GOT3 (cell line): ENCODE measurements around the gene CNRIP1.

Experiments used
- DNase-seq: peaks from one replicate; lab custom pipeline; 2025; ENCODE audit warnings: mixed read lengths; lab: John Stamatoyannopoulos, UW

The CNRIP1 gene

DNA sequence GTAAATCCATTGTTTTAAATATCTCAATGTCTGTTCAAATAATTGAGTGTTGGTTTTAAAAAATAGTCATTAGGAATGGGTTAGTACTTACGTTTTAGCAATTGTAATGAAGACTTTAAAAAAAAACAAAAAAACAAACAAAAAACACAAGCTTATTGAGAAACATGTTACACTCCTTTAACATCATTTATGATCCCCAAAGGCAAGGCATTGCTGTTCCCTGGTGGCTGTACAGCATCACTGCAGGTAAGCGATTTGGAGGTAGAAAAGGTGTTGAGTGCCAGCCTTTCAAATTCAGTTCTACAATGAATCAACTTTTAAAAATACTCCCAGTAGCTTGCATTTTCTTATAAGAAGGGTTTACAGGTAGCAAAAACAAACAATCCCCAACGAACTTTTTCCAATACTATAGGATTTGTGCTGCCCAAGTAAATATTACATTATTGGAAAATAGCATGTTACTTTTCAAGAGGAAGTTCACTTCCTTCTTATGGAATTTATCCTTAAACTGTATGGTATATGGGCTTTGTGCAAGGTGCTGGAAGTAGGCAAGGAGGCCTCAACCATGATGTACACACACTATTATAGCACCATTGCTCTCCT is 27.5 kb downstream of the CNRIP1 start:
- no peak for DNase-seq

DNA sequence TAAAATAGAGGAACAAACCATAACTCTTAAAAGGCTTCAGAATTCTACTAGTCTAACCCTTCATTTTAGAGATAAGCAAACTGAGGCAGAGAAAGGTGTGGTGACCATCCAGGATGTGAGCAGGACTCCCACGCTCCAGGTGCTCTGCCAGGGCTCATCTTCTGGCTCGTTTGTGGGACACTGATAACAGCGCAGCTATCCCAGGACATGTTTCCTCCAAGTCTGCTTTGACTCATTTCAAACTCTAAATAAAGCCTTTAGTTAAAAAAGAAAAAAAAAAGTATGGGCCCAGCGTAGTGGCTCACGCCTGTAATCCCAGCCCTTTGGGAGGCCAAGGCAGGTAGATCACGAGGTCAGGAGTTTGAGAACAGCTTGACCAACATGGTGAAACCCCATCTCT is 28.4 kb downstream of the CNRIP1 start:
- no peak for DNase-seq

DNA sequence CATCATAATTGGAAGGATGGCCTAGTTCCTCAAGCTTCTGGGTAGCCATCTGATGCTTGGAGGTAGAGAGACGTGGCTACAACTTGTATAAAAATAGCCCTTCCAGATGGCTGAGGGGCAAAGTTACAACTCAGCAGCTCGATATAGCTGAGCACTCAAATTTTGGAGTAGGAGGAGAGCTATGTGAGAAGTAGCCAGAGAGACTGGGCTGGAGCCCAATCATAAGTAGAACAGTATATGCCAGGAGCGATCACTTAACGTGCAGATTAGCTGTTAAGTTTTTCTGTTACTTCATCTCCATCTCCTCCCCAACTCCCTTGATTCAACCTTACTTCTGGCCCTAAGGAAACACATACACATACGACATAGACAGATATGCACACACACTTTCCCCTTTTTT is 28.8 kb downstream of the CNRIP1 start:
- DNase-seq: no peak

DNA sequence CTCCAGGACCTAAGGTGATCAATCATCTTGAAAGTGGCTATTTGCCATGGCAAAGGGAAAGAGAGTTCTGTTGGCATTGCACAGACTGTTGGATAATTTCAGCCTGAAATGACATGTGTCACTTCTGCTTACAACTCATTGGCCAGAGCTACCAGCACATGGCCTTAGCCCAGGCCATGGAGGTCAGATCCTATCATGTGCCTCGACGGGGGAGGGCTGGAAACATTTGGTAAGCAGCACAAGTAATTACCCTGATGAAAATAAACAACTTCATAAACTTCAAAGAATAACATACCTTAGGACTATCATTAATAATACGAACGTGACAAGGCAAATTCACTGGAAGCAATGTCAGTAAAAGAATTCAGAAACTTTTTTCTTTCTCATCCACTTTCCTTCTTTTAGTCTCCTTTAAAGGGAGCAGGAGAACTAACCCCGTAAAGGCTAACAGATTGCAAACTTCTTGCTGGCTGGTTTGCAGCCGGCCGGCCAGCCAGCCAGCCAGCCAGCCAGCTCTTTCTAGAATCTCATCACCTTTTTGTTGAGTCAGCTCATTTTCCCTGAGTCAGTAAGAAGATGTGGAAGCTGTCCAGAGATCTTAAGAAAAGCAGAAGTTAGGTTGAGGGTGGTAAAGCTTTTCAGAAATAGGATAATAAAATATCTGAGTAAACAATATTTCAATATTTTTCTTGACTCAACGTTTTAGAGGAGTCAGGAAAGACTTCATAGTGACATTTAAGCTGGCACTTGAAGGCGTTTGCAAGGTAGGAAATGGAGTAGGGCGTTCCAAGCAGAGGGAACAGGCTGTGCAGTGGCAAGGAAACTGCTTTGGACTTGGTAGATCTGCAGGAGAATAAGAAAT is 31.9 kb downstream of the CNRIP1 start:
- DNase-seq: no peak

DNA sequence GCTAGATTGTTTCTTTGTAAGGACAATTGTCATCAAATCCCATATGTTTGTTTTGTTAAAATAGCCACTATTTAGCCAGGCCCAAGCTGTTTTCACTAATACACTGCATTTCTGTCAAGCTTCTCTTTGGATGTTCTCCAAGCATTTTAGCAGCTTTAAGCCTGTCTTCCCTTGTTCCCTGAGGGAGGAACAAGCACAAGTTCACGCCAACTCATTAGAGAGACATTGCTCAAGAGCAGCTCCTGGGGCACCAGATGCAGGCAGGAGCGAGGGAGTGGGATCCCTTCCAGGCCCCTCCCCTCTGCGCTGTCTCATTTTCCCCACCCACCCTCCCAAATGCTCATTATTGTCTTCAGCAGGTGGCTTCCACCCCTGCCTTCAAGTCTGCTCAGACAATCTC is 34.9 kb downstream of the CNRIP1 start:
- no peak for DNase-seq

DNA sequence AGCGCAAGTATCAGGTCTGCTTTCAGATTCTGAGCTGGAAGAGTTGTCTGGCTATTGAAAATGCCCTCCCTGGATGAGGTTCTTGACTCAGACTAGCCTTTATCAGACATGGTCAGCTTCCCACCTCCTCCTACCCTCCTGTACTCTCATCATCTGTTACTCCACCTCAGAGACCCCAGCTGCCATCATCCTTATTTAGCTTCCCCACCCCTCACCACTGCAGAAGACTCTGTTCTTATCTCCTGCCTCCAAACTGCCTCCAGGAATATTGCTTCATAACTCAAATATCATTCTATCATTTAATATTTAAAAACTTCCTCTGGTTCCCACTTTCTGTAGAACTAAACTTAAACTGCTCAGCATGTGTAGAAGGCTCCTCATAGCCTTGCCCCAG is 36.3 kb downstream of the CNRIP1 start:
- no peak for DNase-seq

DNA sequence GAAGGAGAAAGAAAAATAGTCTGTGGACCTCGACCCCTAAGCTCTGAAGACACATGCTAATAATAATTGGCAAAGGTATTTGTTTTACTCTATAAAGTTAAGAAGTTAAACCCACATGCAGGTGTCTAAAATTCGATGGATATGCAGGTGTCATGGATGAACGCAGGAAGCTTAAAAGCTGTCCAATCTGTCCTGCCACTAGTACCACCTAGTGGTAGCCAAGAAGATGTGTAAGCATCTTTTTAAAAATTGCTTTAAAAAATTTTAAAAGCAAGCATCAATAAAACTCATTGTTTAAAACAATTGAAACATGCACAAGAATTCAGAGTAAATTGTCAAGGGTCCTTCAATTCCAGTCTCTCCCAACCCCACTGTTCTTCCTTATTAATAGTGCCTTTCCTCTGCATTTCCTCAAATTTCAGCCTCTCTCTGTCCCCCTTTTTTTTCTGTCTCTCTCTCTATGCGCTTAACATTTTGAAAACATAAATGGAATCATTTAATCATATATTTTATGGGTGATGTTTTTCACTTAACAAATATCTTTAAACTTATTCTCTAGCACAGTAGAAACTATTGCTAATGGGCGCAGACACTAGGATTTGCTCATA is 36.8 kb downstream of the CNRIP1 start:
- DNase-seq: no peak

DNA sequence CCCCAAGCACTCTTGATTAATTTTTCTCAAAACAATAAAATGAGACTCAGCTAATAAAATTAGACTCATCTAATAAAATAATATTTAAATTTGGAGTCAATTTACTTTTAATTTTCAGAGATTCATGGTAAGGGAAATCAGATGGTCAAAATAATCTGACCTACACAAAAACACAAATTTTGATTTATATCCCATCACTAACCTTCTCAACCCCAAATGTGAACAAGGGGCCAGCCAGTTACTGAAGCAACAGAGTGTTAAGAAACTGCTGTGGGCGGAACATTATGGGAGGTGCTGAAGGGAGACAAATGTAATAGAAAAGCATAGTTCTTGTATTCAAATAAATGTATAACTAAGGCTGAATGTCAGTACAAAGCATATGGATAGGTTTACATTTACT is 39.0 kb downstream of the CNRIP1 start:
- DNase-seq: no peak

DNA sequence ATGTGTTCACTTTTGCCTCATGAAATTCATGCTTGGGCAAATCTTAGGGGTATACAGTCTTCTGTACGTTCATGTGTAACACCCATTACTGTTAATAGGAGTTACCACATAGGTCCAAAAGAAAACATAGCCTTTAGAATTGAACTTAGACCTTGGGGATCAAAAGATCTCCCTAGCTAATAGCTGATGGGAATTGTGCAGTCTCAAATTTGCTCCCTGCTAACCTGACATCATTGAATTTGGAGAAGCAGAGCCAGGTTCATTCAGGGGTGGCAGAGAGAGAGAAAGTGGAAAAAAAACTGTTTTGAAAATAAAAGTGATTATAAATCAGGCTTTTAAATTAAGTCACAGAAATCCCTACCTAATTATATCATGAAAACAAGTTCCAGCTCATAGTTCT is 39.4 kb downstream of the CNRIP1 start:
- DNase-seq: no peak

DNA sequence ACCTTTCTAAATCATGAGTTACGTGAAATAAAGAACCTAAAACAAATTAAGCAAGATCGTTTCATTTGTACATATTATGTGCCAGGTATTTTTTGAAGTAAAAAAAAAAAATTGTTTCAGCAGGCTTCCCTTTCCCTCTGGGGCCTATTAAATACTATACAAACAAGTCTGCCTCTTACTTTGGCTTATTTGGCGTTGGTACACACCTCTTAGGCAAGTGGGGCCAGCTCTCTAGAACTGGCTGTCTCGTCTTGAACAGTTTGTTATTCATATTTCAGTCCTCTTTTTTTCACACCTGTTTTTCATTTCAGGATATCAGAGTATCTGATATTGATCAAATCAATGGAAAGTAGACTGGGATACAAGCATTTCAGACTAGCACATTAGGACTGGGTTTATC is 40.1 kb downstream of the CNRIP1 start:
- no peak for DNase-seq

DNA sequence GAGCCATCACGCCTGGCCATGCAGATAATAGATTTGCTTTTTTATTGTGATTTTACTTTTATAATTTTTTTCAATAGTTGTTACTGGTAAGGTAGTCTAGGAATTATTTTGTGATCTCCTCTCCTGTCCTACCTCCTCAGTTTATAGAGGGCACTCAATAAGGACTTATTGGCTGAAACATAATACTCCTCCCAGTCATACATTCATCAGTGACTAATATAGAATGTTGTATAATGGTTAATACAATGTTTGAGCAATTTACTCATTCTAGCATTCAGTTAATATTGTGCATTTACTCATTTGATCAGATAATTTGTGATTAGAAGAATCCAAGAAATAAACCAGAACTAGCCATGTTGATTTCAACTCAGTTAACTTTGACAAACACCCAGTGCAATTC is 41.6 kb downstream of the CNRIP1 start:
- no peak for DNase-seq

DNA sequence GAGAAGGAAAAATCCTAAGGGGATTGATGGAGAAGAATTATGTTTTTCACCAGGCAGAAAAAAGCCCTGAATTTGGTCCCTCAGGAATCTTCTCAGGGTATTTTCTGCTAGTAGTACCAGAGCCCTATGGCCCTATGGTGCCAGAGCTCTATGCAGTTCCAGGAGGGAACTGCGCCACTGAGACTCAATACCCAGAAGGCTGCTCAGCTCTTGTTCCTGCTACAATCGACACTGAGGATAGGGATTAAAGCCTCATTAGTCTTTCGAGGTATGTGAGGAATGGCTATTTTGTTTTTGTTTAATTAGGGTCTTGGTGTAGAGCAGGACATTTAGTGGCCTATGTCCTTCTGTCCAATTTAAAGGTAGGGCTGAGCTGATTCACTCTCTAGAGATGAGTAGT is 45.7 kb downstream of the CNRIP1 start:
- no peak for DNase-seq

DNA sequence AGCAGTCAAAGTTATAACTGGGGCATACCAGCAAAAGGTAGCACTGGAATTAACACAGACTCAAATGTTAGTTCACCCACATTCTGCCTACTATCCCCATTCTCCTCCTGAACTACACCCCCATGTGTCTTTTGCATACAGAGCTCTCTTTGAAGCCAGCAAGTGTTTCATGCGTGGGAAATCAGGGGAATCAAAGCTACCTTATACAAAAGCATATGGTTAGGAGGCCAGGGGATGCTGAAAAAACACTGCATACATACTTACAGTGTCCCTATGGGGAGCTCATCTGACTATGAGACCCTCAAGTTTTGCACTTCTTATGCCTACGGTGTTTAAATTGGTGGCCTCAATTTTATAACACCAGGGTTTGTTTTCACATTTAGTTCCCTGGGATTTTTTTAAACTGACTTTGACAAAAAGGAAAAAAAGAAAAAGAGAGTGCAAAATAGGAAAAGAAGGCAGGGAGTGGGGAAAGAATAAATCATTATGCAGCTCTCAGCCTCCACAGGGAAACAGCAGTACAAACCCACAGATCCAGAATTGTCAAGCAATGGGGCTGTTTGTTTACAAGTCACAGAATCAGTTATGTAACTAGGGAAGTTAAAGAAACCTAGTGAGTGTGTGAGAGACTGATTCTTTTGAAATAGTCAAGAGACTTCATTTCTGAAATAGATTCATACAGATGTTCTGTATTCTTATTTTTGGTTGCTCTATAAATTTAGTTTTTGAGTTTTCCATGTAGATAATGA is 47.3 kb downstream of the CNRIP1 start:
- no peak for DNase-seq

DNA sequence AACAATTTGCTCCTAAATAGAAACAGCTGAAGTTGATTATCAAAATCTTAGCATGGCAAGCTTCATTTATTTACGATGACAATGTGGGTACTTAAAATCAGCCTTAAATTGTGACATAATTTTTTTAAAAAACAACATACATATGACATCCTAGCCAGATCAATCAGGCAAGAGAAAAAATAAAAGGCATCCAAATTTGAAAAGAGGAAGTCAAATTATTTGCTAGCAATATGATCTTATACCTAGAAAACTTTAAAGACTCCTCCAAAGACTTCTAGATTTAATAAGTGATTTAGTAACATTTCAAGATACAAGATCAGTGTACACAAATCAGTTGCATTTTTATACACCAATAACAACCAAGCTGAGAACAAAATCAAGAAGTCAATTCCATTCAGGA is 53.1 kb downstream of the CNRIP1 start:
- DNase-seq: no peak

DNA sequence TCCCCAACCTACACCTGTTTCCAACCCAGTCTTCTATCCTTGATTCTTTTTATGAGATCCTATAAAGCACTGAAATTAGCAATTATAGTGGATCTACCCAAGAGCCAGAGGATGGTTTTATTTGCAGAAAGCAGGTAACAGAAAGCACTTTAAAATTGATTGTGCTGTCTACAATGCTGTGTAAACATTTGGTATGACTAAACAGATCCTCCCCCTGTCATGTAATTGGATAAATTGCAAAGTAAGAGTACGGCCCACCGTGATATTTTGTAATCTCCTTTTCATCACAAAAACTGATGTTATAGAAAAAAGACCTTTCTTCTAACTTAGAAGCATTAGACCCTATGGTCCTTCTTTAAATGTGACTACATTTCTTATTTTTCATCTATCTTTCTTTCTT is 56.1 kb downstream of the CNRIP1 start:
- no peak for DNase-seq

DNA sequence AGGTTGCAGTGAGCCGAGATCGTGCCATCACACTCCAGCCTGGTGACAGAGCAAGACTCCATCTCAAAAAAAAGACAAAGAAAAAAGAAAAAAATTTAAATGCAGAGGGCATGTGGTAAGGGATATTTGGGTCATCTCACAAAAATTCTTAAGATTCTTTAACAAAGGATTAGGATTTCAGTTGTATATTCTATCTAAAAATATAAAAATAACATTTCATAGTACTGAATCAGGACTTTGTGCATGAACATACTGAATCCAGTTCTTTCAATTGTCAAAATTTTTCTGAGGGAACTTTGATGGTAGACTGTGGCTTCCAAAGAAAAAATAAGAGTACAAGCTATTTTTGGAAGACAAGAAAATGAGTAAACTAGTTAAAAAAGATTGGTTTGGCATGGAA is 60.9 kb downstream of the CNRIP1 start:
- DNase-seq: no peak

DNA sequence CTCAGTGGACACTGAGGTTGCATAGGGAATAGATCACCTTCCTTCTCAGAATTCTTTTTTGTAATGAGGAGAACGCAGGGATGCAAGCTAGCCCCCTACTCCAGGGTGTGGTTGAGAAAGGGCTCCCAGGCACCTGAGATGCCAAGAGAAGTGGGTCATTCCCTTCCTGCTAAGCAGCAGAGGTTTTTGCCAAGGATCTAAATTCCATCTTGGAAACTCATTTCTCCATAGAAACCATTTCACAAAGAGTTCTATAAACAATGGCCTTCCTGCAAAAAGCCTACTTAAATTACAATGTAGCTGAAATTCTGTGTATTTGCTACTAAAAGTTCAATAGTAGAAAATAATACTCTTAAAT is 63.7 kb downstream of the CNRIP1 start:
- no peak for DNase-seq

DNA sequence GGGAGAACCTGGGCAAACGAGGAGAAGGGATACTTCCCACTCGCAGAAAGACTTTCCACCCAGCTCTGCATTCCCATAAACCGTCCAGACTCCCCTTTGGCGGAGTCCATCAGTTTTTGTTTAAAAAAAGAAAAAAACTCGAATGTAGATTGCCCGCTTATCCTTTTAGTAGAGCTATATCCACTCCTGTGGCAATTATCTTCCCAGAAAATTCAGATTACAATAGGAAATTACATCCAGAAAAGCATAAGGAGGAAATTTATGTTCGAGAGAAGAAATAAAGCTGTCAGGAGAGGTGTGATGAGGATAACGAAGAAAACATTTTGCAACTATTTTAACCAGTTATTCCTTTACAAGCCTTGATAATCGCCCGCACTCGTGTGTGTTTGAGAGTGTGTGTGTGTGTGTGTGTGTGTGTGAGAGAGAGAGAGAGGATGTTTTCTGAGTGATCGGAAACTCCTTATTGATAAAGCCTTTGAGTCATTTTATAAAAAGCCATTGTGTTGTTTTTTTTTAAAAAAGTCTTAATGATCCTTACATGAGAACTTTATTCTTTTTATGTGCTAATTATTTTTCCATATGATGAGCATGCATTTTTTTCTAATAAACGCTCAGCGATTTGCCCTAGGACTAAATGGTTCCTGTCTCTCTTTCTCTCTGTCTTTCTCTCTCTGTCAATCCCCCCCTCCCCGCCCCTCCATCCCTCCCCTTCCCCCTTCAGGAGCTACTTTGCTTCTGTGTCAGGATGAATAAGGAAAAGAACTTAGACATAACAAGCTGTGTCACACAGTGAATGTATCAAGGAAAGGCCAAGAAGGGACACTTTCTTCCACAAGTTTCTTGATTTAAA is 66.3 kb downstream of the CNRIP1 start:
- no peak for DNase-seq

DNA sequence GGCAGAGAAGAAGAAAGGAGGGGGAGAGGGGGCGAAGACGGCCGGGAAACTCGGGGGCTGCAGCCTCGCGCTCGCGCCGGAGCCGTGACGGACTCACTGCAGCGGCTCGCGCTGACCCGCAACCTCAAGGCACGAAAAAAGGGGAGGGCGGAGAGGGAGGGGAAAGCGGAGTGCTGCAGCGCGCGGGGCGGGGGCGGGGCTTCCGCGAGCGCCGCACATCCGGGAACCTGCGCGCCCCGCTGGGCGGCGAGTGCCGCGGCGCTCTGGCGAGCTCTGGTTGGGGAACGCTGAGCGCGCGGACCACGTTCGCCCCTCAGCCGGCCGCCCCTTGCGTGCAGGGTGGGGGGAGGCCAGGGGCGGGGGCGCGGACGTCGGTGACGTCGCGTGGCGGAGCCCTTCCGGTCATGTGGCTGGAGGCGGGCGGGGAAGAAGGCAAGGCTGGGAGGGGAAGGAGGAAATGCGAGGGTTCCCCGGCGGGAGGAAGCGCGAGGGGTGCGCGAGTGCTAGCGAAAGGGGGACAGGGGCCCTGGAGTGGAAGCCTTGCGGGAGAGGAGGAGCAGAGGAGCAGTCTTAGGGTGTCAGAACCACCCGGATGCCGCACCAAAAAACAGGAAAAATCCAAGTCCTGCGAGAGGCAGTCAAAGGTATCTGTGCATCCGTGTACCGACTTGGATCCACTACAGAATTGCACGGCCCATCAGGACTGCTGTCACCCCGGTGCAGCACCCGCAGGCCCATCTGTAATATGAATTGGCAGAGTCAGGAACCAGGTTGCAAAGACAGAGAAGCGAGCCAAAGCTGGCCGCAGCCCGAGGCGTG is 67.1 kb downstream of the CNRIP1 start, which contains the start of gene PPP3R1:
Gene PPP3R1, minus strand, starts transcription at position 133 of the 819 bp plus-strand sequence. CDS start 405 bp downstream, outside the sequence.
- peak; percentile 91 for DNase-seq

DNA sequence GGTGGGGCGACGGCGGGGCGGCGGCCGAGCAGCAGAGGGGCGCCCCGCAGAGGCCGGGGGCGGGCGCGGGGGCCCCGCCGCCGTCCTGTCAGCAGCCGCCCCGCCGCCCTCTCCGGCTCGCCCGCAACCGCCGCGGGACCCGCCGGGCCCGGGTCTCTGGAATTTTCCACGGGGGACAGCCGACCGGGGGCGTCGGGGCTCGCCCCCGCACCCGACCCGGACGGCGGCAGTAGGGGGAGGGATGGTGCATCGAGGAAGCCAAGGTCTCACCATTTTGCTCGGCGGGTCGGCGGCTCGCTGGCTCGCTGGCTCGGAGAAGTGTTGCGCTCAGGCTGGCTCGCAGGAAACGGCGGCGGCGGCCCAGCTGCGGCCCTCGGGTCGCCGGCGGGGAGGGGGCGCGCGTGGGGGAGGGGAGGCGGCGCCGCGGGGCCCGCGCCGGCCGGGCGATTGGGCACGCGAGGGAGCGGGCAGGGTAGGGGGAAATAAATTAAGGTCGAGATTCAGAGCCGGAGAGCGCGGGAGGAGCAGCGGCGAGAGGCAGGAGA is 67.8 kb downstream of the CNRIP1 start:
- no peak for DNase-seq
